Urothelium cell line (cell line): ENCODE measurements around the gene PRDM2.
A peak's percentile ranks its signal among the peaks of the same experiment; 100 is the strongest.

Experiments used
- DNase-seq: peaks from one replicate; pipeline ENCODE4 v3.0.0; 2011; ENCODE audit warnings: low spot score, mixed read lengths
- FAIRE-seq: peaks from 2 replicates; lab custom pipeline; 2011; peaks lifted over from hg19 to GRCh38; lab: Jason Lieb, UNC

The PRDM2 gene

DNA sequence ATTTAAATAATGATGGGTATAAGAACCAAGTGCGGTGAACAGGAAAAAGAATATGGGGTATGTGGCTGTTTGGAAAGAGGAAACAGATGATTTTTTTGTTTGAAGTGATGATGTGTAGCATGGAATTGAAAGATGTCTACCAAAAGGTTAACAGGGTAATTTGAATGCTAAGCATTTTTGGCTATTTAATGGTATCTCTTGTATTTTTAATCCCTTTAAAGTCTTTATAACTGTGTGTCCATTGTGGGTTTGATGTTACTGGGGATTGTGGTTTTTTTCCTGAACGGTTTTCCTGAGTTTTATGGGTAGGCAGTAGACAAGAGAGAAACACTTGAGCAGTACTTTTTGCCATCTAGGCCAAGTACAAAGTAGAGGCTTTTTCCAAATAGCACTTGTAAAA lies 63.2 kb downstream of the PRDM2 start:
- FAIRE-seq (no peak), DNase-seq (no peak)

DNA sequence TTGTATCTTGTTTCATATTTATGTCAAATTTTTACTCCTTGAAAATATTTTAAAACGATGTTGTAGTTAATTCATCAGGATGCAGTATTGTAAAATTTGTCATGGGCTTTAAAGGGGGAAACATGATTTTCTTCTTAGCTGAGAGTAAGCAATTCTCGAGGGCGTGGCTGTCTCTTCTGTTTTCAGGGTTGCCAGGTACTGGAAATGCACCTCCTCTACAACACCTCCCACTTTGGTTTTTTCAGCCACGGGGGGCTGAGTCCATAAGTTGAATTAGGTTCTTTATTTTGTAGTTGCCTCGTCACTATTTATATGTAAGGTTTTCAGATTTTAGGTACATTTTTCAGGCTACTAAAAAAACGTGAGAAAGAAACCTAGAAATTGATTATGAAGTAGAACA lies 64.0 kb downstream of the PRDM2 start:
- FAIRE-seq: no peak

DNA sequence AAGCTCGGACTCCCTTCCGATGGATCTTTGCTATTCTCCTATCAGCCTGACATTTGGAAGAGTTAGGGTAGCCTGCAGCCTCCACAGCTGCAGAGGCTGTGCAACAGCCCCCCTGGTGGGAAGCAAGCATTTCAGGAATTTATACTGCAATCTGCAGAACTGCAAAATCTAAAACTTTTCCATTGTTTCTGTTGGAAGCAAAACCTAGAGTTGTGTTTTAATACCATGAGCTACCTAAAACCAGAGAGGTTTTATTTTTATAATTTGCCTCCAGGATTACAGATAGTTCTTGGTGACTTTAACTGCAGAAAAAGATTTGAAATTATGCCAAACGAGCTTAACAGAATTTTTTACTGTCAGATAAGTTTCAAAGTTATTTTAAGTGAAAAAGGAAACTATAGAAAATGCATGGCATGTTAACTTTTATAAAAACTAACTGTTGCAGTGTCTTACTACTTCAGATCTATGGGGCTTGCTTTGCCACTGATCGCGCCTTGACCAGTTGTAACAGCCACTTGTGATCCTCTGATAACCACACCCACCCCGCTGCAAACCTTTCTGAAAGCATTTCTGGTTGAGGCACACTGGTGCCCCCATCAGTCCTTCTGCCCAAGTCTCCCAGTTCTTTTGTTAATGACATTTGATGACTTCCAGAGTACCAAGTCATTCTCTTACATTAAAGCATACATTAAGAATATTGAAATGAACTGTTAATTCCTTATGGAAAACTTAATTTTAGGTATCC lies 64.8 kb downstream of the PRDM2 start:
- FAIRE-seq (no peak), DNase-seq (no peak)

More for the DNA sequence above, 64.0 kb downstream of the PRDM2 start:
- no peak for DNase-seq

DNA sequence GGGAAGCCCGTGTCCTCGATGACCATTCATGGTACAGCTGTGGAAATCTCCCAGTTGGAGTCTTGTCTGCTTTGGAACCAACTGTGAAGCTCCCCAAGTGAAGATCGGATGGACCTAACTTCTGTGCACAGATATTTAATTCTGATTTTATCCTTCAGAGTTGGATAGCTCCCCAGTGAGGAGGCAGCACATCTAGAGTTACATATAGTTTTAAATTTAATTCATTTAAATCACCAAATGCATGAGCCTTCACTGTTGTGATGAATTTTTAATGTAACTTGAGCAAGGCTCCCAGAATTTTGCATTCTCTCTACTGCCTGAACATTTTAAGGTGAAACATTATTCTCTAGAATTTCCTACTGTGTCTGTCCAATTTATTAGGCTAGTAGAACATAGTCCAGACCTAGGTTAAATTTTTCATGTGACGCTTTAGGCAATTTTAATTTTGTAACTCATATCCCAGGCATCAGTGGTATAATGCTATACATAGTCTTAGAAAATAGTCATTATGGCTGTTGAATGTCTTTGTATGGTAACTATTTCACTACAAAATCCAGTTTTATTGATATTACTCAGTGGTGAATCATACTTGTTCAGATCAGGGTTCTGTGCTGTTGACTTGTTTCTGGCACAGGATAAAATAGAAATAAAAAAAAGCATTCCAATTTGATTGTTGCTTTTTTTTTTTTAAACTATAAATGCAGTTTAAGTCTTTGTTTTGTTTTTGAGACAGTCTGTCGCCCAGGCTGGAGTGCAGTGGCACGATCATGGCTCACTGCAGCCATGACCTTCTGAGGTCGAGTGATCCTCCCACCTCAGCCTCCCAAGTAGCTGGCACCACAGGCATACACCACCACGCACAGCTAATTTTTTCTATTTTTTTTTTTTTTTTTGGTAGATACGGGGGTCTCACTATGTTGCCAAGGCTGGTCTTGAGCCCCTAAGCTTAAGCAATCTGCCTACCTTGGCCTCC lies 66.9 kb downstream of the PRDM2 start:
- FAIRE-seq (no peak), DNase-seq (peak; percentile 16)

DNA sequence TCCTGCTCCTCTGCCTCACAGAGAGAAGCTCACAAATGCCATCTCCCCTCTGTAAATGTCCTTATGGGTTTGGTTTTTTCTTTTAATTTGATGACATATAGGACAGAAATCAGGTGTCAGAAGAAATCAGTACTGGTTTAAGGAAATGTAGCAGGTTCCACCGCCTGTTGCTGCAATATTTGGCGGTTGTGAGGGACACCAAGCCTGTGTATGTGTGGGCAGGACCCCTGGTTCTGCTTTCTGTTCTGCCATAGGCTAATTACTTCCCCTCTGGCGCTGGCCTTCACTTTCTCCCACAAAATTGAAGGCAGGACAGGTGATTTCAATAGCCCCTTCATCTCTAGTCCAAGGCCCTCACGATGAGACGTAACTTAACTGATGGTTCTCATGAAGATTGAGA lies 69.2 kb downstream of the PRDM2 start:
- no peak for FAIRE-seq
- no peak for DNase-seq

DNA sequence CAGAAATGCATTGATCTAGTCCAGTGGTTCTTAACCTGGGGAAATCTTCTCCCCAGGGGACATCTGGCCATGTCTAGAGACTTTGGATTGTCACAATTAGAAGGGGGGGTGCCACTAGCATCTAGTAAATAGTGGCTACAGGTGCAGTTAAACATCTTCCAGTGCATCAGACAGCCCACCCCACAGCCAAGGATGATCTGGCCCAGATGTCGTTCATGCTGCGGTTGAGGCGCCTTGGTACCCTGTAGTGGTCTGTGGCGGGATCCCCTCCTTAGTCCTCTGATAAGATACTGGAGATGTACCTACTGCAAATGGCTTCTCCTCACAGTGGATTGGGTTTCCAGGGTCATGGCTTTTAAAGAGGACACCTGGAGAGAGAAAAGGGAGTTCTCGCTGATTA lies 69.8 kb downstream of the PRDM2 start:
- DNase-seq (no peak), FAIRE-seq (no peak)

DNA sequence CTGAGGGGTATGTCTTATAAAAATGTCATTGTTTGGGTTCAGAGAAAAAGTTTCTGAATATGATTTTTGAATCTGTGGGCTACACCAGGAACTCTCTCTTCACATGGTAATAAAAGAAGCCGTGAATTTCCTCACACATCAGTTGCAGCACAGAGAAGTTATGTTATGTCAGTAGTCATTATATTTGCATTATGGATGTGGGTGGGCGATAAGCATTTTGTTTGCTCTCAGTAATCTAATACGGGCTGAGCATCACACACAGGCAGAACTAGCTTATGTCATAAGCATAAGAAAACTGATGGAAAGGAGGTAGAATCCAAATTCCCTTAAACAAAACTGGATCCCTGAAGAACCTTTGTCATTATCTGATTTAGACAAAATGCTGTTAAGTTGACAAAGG lies 70.8 kb downstream of the PRDM2 start:
- no peak for DNase-seq
- FAIRE-seq: no peak

DNA sequence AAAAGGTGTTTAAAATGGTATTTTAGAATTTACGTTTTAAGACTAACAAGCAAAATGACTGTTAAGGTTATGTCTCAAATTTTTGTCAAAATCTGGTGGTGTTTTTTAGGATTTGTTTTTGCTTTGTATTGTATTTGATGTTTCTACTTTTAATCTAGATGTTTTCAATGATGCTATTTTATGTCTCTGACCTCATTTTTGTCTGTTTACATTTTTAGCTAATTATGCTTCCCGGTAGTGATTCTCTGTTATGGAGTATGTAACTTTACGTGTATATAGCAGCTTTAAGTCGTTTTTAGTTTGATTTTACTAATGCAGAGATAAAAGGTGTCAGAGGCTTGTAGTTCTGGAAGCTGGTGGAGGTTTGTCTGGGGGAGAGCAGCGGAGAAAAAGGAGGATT lies 71.8 kb downstream of the PRDM2 start:
- FAIRE-seq: no peak
- DNase-seq: no peak

DNA sequence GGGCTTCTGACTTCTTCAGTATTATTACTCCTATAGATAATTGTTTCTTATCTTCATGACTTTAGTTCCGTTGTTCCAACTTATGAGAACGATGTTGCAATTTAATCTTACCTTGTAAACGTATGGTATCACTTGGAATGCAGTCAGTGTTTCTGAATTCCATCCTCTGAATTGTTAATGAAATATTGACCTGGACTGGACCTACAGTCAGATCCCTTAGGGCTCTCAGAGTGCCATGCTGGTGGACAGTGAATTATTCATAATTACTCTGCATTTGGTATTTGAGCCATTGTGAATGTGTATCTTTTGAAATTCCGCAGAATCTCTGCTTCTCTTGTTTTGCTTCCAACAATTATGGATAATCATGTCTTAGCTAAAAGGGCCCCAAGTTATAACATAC lies 72.3 kb downstream of the PRDM2 start:
- no peak for DNase-seq
- FAIRE-seq: no peak

DNA sequence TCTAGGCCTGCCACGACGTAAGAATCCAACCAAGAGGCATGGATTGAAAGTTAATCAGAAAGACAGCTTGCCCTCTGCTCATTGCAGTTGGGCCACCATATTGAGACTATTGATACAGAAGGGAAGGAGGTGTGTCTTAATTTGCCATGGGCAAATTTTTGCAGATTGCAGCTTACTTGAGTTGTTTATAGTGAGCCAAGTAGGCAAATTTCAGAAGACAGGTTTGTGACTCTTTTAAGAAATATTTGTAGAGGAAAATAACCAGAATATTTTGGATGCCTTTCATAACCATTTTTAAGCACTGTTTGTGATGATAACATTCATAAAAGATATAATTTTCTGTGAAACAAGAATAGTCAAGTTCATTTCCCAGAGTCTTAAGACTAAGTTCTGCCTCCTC lies 74.1 kb downstream of the PRDM2 start:
- no peak for FAIRE-seq
- DNase-seq: no peak

DNA sequence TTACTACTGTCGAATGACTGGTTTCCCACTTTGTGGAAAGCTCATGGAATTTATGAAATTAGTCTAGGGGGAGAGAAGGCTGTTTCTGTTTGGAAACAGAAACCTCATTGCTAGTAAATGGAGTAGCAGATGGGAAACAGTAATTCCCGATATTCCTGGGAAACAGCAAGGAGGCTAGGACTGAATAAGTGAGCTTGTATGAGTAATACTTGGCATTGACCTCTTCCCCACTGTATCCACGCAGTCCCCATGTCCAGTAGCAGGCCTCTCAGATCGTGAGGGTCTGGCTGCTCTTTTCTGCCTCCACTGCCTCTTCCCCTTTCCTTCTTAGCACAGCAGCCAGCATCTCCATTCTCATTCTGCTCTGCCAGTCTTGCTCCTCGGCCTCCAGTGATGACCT lies 75.5 kb downstream of the PRDM2 start:
- DNase-seq: no peak
- FAIRE-seq: no peak

DNA sequence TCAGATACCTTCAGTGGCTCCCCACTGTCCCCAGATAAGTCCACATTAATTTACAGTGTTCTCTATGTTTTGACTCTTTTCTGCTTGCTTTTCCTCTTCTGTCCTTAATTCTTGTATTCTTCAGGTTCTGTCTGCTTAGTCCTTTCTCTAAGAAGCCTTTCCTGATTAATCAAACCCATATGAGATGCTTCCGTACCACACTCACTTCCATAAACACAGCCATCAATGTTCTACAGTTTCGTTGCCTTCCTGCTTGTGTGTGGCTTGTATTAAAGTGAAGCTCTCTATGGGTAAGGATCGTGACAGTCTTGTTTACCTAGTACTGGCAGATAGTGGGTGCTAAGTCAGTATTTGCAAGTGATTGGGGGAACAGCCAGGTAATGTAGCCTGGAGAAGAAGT lies 75.9 kb downstream of the PRDM2 start:
- DNase-seq (no peak), FAIRE-seq (no peak)

DNA sequence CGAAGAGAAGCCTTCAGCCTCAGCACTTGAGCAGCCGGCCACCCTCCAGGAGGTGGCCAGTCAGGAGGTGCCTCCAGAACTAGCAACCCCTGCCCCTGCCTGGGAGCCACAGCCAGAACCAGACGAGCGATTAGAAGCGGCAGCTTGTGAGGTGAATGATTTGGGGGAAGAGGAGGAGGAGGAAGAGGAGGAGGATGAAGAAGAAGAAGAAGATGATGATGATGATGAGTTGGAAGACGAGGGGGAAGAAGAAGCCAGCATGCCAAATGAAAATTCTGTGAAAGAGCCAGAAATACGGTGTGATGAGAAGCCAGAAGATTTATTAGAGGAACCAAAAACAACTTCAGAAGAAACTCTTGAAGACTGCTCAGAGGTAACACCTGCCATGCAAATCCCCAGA lies 78.4 kb downstream of the PRDM2 start:
- FAIRE-seq: no peak
- no peak for DNase-seq

DNA sequence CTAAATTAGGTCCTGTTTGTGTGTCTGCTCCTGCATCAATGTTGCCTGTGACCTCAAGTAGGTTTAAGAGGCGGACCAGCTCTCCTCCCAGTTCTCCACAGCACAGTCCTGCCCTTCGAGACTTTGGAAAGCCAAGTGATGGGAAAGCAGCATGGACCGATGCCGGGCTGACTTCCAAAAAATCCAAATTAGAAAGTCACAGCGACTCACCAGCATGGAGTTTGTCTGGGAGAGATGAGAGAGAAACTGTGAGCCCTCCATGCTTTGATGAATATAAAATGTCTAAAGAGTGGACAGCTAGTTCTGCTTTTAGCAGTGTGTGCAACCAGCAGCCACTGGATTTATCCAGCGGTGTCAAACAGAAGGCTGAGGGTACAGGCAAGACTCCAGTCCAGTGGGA lies 79.9 kb downstream of the PRDM2 start:
- FAIRE-seq (no peak), DNase-seq (no peak)

DNA sequence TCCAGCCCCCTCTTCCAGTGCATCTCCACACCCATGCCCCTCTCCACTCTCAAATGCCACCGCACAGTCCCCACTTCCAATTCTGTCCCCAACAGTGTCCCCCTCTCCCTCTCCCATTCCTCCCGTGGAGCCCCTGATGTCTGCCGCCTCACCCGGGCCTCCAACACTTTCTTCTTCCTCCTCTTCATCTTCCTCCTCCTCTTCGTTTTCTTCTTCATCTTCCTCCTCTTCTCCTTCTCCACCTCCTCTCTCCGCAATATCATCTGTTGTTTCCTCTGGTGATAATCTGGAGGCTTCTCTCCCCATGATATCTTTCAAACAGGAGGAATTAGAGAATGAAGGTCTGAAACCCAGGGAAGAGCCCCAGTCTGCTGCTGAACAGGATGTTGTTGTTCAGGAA lies 80.8 kb downstream of the PRDM2 start:
- DNase-seq (no peak), FAIRE-seq (no peak)

DNA sequence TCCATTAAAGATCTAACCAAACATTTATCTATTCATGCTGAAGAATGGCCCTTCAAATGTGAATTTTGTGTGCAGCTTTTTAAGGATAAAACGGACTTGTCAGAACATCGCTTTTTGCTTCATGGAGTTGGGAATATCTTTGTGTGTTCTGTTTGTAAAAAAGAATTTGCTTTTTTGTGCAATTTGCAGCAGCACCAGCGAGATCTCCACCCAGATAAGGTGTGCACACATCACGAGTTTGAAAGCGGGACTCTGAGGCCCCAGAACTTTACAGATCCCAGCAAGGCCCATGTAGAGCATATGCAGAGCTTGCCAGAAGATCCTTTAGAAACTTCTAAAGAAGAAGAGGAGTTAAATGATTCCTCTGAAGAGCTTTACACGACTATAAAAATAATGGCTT lies 81.2 kb downstream of the PRDM2 start:
- FAIRE-seq: no peak

DNA sequence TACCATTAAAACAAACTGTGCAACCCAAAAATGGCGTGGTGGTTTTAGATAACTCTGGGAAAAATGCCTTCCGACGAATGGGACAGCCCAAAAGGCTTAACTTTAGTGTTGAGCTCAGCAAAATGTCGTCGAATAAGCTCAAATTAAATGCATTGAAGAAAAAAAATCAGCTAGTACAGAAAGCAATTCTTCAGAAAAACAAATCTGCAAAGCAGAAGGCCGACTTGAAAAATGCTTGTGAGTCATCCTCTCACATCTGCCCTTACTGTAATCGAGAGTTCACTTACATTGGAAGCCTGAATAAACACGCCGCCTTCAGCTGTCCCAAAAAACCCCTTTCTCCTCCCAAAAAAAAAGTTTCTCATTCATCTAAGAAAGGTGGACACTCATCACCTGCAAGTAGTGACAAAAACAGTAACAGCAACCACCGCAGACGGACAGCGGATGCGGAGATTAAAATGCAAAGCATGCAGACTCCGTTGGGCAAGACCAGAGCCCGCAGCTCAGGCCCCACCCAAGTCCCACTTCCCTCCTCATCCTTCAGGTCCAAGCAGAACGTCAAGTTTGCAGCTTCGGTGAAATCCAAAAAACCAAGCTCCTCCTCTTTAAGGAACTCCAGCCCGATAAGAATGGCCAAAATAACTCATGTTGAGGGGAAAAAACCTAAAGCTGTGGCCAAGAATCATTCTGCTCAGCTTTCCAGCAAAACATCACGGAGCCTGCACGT lies 82.1 kb downstream of the PRDM2 start:
- DNase-seq (no peak), FAIRE-seq (no peak)

More for the DNA sequence above, 81.2 kb downstream of the PRDM2 start:
- no peak for DNase-seq

DNA sequence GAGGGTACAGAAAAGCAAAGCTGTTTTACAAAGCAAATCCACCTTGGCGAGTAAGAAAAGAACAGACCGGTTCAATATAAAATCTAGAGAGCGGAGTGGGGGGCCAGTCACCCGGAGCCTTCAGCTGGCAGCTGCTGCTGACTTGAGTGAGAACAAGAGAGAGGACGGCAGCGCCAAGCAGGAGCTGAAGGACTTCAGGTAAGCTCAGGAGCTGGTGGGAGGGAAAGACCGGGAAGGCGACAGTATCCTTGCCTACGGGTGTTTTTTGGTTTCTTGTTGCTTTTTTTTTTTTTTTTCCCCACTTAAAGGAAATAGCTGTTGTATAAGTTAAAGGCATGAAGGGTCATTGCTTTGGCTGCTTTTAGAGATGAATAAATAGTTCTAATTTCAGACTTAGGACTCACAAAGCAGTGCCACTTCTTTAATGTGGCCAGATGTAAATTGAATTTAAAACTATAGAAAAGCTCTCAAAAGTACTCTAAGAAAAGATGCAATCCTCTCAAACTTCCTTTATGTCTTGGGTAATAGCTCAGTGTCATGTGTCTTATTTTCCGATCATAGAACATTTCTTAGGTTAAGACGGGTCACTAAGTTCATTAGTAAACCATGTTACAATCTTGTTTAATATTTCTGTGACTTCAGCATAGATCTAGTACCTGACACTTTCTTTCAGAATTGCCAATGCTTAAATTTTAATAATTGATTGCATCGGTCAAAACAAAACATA lies 82.8 kb downstream of the PRDM2 start:
- DNase-seq (no peak), FAIRE-seq (no peak)

DNA sequence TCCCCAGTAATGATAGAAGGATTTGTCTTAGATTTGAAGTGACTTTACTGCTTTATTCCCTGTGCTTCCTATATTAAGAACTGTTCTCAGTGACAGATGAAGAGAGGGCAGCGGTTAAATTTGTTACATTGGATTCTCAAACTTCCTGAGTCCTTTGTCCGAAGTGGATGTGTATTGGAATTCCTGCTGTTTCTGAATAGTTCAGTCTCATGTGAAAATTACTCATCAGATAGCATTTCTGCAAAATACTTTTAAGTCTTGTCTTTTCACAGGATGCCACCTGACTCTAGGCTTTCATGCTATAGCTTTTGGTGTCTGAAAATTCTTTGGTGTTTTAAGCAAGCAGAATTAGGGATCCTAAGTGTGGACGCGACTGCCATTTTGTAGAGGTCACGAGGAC lies 83.6 kb downstream of the PRDM2 start:
- no peak for DNase-seq
- FAIRE-seq: no peak

DNA sequence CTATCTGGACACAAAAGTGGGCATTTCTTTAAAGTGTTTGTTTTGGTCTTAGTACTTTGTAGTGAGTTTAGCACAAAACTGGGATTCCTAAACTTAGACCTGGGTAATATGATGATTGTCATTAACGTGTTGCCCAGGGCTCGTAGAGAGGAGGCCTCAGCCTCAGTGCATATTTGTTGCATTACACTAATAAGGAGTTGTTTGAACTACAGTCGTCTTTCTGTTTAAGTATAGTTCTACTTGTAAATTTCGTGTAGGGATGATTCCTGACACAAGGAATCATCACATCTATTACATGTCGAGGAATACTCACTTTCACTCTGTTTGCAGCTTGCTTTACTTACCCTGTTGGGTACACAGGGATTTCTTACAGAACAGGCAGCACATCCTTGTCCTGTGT lies 85.0 kb downstream of the PRDM2 start:
- DNase-seq: no peak
- no peak for FAIRE-seq

DNA sequence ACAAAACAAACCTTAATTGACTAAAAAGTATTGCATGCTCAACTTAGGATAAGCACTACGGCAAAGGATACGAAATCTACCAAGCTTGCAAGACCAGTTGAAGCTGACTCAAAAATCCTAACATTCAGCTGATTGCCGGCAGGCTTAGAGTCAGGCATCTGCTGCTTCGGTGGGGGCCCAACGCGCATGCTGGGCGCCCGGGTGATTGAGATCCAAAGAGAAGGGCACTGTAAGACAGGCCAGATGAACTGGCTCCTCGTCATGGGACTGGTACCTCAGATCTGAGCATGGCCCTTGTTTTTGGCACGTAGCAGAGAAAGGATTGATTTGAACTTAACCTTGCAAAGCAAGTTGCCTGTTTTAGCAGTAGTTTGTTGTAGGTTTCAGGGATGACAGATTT lies 86.6 kb downstream of the PRDM2 start:
- no peak for FAIRE-seq
- DNase-seq: no peak
